Activated CD8-positive, alpha-beta T cell treated with anti-CD3 and anti-CD28 coated beads for 36 hours (primary cell): ENCODE results near the gene CDH13. TPM values are rescaled to one million over a fixed set of nuclear protein-coding genes. Genes with fewer than 3 reads are reported as not detected.

Experiments used
- ATAC-seq: fragments of 200-7000 bp; cut with Tn5 transposase; one replicate; pipeline ENCODE4 v1.10.0; 2021; ENCODE audit warnings: mild to moderate bottlenecking, moderate library complexity
- CTCF ChIA-PET: fragments of 350-600 bp; sonication (Branson Sonifier 250); formaldehyde crosslinking; loops from one replicate; lab custom pipeline; 2021; ENCODE audit warnings: antibody characterized with exemption; lab: Charles Lee
- POLR2A ChIA-PET: fragments of 350-600 bp; sonication (Branson Sonifier 250); formaldehyde crosslinking; loops from one replicate; lab custom pipeline; 2021; ENCODE audit warnings: antibody characterized with exemption; lab: Charles Lee
- DNase-seq: peaks from one replicate; pipeline ENCODE4 v3.0.0-alpha.2; 2020
- H3K27ac Mint-ChIP-seq: one replicate; pipeline ENCODE4 v1.8.0; 2021; ENCODE audit warnings: mild to moderate bottlenecking, mixed read lengths
- H3K27me3 Mint-ChIP-seq: one replicate; pipeline ENCODE4 v1.8.0; 2021; ENCODE audit warnings: mixed read lengths
- H3K36me3 Mint-ChIP-seq: one replicate; pipeline ENCODE4 v1.8.0; 2021; ENCODE audit warnings: low read depth, mixed read lengths
- H3K4me1 Mint-ChIP-seq: one replicate; pipeline ENCODE4 v1.8.0; 2021; ENCODE audit warnings: low read depth, mixed read lengths
- H3K4me3 Mint-ChIP-seq: one replicate; pipeline ENCODE4 v1.8.0; 2021; ENCODE audit warnings: mild to moderate bottlenecking, moderate library complexity, mixed read lengths
- H3K9me3 Mint-ChIP-seq: one replicate; pipeline ENCODE4 v1.8.0; 2021; ENCODE audit warnings: mixed read lengths
- intact Hi-C: fragments of 100-400 bp; cut with micrococcal nuclease; formaldehyde crosslinking; loops from one replicate; pipeline ENCODE4 v1.10.0; 2022
- total RNA-seq, 2 experiments: library from RNA; stranded (reverse); gene quantifications; one replicate each; pipeline ENCODE4 v1.2.3, GENCODE V29; 2021
- TF ChIP-seq, protein P1 (sequence below): fragments of 200-600 bp; IDR thresholded peaks from one replicate; pipeline ENCODE4 v1.8.0; 2022; ENCODE audit warnings: antibody characterized with exemption, mild to moderate bottlenecking

Gene CDH13
- total RNA-seq, 2 experiments from 2014 or later, result not detected

DNA sequence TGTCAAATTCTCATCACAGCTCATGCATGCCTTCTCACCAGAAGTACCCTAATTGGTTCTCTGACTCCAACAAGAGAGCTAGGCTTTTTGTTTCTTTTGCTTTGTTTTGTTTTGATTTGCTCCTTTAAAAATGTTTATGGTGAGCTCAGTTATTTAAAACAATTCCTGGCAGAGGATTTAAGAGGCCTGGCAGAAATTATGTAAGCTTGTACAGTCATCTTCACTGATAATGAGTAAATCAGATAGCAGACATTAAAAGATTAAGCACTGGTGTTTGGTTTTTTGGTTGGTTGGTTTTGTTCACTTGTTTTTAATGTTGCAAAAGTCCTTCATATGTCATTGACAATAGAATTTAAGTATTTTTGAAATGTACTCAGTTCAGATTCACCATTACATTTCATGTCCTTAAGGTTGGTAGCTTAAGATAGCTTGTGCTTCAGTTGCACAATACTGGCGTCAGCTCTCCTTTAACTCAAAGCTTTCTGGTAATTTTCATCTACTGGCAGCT, 378.9 kb downstream of the CDH13 start:
- ChIA-PET POLR2A (no interaction called here), CTCF (no interaction called here)
- ATAC-seq (no peak), DNase-seq (no peak)
- Mint-ChIP-seq H3K27me3 (peaks cover 2% of the 10 kb centered on the region), H3K4me1 (no peaks in the 10 kb centered on the region), H3K4me3 (no peak overlapping the region), H3K27ac (no peak overlapping the region), H3K36me3 (no peaks in the 10 kb centered on the region), H3K9me3 (peaks cover 2% of the 10 kb centered on the region)
- TF ChIP-seq, protein P1, sequence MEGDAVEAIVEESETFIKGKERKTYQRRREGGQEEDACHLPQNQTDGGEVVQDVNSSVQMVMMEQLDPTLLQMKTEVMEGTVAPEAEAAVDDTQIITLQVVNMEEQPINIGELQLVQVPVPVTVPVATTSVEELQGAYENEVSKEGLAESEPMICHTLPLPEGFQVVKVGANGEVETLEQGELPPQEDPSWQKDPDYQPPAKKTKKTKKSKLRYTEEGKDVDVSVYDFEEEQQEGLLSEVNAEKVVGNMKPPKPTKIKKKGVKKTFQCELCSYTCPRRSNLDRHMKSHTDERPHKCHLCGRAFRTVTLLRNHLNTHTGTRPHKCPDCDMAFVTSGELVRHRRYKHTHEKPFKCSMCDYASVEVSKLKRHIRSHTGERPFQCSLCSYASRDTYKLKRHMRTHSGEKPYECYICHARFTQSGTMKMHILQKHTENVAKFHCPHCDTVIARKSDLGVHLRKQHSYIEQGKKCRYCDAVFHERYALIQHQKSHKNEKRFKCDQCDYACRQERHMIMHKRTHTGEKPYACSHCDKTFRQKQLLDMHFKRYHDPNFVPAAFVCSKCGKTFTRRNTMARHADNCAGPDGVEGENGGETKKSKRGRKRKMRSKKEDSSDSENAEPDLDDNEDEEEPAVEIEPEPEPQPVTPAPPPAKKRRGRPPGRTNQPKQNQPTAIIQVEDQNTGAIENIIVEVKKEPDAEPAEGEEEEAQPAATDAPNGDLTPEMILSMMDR, result no peak
- intact Hi-C loops, result no loop called here

DNA sequence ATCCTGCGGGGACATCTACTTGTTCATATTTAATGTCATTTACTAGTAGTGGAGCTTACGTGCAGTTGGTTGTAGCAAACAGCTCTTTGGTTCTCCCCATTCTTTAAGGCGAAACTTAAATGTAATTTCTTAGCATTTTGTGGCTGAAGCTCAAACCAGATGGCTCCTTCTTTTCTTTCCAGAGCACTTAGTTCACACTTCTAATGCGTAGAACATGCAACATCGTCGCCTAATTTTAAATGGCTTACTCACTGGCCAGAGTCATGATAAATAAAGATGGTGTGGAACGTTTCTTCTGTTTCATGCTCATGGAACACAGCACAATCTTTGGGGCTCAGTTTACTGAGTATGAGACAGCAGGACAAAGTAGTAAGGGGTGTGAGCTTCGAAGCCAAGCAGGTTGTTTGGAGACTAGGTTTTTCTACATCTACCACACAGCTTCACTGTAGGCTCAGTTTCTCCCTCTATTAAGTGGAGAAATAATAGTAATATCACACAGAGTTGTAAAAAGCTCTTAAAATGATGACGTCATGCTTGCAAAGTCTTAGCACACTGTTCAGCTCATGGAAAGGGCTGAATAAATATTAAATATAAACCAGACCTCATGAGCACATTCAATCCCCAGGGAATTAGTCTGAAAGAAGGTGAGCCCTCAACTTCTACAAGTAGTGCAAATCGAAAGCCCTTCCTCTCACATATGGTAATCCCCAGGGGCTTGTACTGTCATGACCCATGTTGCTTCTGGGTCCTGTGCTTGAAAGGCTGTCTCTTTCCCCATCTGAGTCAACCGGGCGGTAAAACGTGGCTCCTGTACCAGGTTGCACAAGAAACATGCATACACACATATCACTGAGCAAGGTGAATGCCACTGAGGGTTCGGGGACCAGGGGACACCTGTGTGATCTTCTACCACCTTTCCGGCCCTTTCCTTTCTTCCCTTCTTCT, 384.3 kb downstream of the CDH13 start:
- TF ChIP-seq, protein P1, result no peak
- ChIA-PET POLR2A (no interaction called here), CTCF (no interaction called here)
- Mint-ChIP-seq H3K36me3 (no peaks in the 10 kb centered on the region), H3K4me1 (no peaks in the 10 kb centered on the region), H3K9me3 (no peaks in the 10 kb centered on the region), H3K27ac (no peak overlapping the region), H3K27me3 (peaks cover 2% of the 10 kb centered on the region), H3K4me3 (no peak overlapping the region)
- ATAC-seq (no peak), DNase-seq (no peak)
- intact Hi-C loops, result no loop called here

DNA sequence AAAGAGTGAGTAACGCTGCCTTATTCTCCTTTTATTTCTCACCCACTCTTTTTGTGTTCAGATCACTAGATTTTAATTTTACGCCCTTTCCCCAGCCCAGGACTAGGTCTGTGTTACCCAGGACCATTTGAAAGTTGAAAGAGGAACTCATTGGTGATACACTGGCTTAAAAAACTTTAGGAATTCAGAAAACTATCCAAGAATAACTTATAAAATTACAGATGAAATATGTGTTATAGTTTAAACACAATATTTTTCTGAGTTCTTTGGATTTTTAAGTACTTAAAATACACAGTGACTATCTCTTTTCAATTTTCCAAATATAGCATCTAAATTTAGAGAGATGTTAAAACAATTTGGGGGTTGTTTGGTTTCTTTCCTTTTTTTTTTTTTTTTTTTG, 385.2 kb downstream of the CDH13 start:
- H3K27ac Mint-ChIP-seq, result no peak overlapping the region
- DNase-seq, result no peak

DNA sequence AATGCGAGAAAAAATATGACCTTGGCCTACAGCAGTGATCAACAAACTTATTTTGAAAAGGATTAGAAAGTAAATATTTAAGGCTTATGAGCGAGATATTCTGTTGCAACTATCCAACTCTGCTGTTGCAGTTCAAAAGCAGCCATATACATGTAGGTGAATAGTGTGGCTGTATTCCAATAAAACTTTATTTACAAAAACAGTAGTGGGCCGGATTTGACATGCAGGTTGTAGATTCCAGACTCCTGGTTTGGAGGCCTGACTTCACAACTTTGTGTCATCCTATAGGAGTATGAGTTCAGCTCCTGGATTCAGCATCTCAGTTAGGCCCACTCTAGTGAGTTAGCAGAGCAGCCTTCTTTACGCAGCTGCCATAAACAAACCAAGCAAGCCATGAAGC, 386.3 kb downstream of the CDH13 start:
- ChIA-PET POLR2A (no interaction called here), CTCF (no interaction called here)
- ATAC-seq (no peak), DNase-seq (no peak)
- H3K27me3 Mint-ChIP-seq, result no peaks in the 10 kb centered on the region
- H3K27ac Mint-ChIP-seq, result no peak overlapping the region
- H3K9me3 Mint-ChIP-seq, result no peaks in the 10 kb centered on the region
- no peaks in the 10 kb centered on the region for H3K36me3 Mint-ChIP-seq
- TF ChIP-seq, protein P1, result no peak
- H3K4me3 Mint-ChIP-seq, result no peak overlapping the region
- intact Hi-C loops, result no loop called here
- no peaks in the 10 kb centered on the region for H3K4me1 Mint-ChIP-seq

More for the DNA sequence above, 385.2 kb downstream of the CDH13 start:
- H3K4me3 Mint-ChIP-seq, result no peak overlapping the region
- intact Hi-C loops, result no loop called here
- TF ChIP-seq, protein P1, result no peak
- ChIA-PET CTCF (no interaction called here), POLR2A (no interaction called here)
- H3K27me3 Mint-ChIP-seq, result peaks cover 2% of the 10 kb centered on the region
- no peaks in the 10 kb centered on the region for H3K4me1 Mint-ChIP-seq
- H3K36me3 Mint-ChIP-seq, result no peaks in the 10 kb centered on the region
- H3K9me3 Mint-ChIP-seq, result no peaks in the 10 kb centered on the region
- no peak for ATAC-seq

DNA sequence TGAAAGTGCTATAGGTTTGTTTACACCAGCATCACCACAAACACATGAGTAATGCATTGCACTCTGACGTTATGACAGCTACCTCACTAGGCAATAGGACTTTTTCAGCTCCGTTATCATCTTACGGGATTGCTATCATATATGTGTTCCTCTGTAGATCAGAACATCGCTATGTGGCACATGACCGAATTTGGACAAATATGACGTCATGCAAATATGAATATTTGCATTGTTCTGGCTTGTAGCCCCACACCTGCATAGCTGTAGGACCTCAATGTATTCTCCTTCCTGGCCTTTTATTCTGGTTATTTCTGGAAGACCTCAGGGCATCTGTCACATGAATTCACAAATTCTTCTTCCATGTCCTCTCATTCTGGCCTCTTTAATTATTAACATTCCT, 393.2 kb downstream of the CDH13 start:
- Mint-ChIP-seq H3K4me1 (no peaks in the 10 kb centered on the region), H3K36me3 (no peaks in the 10 kb centered on the region), H3K27me3 (no peaks in the 10 kb centered on the region), H3K27ac (no peak overlapping the region), H3K9me3 (no peaks in the 10 kb centered on the region), H3K4me3 (no peak overlapping the region)
- ATAC-seq, result no peak
- TF ChIP-seq, protein P1, result no peak
- no peak for DNase-seq
- intact Hi-C loops, result no loop called here
- POLR2A ChIA-PET, result no interaction called here
- CTCF ChIA-PET, result no interaction called here
